HEK293 (cell line): ENCODE data around the gene ANKRD13A.

Experiments
- CTCF ChIP-seq: fragments of 450-650 bp; formaldehyde crosslinking; IDR thresholded peaks from 2 replicates; pipeline ENCODE4 v1.5.1; 2016; ENCODE audit warnings: missing biosample characterization, missing genetic modification characterization
- GLI4 ChIP-seq: fragments of 450-650 bp; formaldehyde crosslinking; IDR thresholded peaks from 2 replicates; pipeline ENCODE4 v1.5.1; 2016; ENCODE audit warnings: missing biosample characterization, missing genetic modification characterization
- REST ChIP-seq: fragments of 450-650 bp; formaldehyde crosslinking; IDR thresholded peaks from 2 replicates; pipeline ENCODE4 v1.5.1; 2016; ENCODE audit warnings: missing biosample characterization, missing genetic modification characterization
- TRIM28 ChIP-seq: IDR thresholded peaks from 2 replicates; pipeline ENCODE4 v1.6.1; 2011; ENCODE audit warnings: low read length, control low read depth, borderline replicate concordance
- WT1 ChIP-seq: fragments of 450-650 bp; formaldehyde crosslinking; IDR thresholded peaks from 2 replicates; pipeline ENCODE4 v1.5.1; 2016; ENCODE audit warnings: missing biosample characterization, missing genetic modification characterization
- ZNF114 ChIP-seq: fragments of 450-650 bp; formaldehyde crosslinking; IDR thresholded peaks from 2 replicates; pipeline ENCODE4 v1.5.0; 2017; ENCODE audit warnings: missing biosample characterization, missing genetic modification characterization
- ZNF24 ChIP-seq: fragments of 450-650 bp; formaldehyde crosslinking; IDR thresholded peaks from 2 replicates; pipeline ENCODE4 v1.5.1; 2016; ENCODE audit warnings: missing biosample characterization, missing genetic modification characterization
- ZNF266 ChIP-seq: fragments of 450-650 bp; formaldehyde crosslinking; IDR thresholded peaks from 2 replicates; pipeline ENCODE4 v1.5.1; 2016; ENCODE audit warnings: missing biosample characterization, missing genetic modification characterization, low read depth
- ZNF335 ChIP-seq: fragments of 450-650 bp; formaldehyde crosslinking; conservative IDR thresholded peaks from 2 replicates; pipeline ENCODE4 v1.5.1; 2016; ENCODE audit warnings: missing biosample characterization, missing genetic modification characterization
- ZNF776 ChIP-seq: fragments of 450-650 bp; formaldehyde crosslinking; IDR thresholded peaks from 2 replicates; pipeline ENCODE4 v1.5.0; 2017; ENCODE audit warnings: missing biosample characterization, missing genetic modification characterization, borderline replicate concordance
- ZNF792 ChIP-seq: fragments of 450-650 bp; formaldehyde crosslinking; IDR thresholded peaks from 2 replicates; pipeline ENCODE4 v1.5.1; 2016; ENCODE audit warnings: missing biosample characterization, missing genetic modification characterization
- ZNF830 ChIP-seq: fragments of 450-650 bp; IDR thresholded peaks from 2 replicates; pipeline ENCODE4 v1.5.0; 2018; ENCODE audit warnings: missing biosample characterization, missing genetic modification characterization, low read depth, mild to moderate bottlenecking, moderate library complexity

GRCh38 chr12:109963743-109964429 lies 35.3 kb upstream of the ANKRD13A start:
- TF ChIP-seq TRIM28 (no peak), ZNF24 (tag by site-specific recombination) (no peak), ZNF114 (tag by site-specific recombination) (no peak), GLI4 (tag by site-specific recombination) (no peak), CTCF (tag by site-specific recombination) (no peak), ZNF266 (tag by site-specific recombination) (no peak), ZNF830 (tag by site-specific recombination) (no peak), REST (tag by site-specific recombination) (no peak), ZNF335 (no peak), WT1 (tag by site-specific recombination) (no peak), ZNF776 (tag by site-specific recombination) (no peak), ZNF792 (no peak)
